ENCODE measurements around the gene CRYL1.

GRCh38 chr13:20418953-20419352 is 106.7 kb downstream of the CRYL1 start:
- TF ChIP-seq ZNF658 (tag by site-specific recombination; IDR thresholded peaks at IDR 0.05) (no peak), ZNF558 (tag by site-specific recombination; IDR thresholded peaks at IDR 0.05) (no peak), SP2 (tag by site-specific recombination; IDR thresholded peaks at IDR 0.05) (no peak), ZNF175 (tag by site-specific recombination; IDR thresholded peaks at IDR 0.05) (no peak), CTCF (tag by site-specific recombination; IDR thresholded peaks at IDR 0.05) (no peak), ZNF239 (tag by site-specific recombination; IDR thresholded peaks at IDR 0.05) (no peak), ZNF24 (tag by site-specific recombination; IDR thresholded peaks at IDR 0.05) (no peak), ZNF501 (tag by site-specific recombination; IDR thresholded peaks at IDR 0.05) (no peak), ZNF274 (IDR thresholded peaks at IDR 0.05; ENCODE audit: low read length) (no peak), ZNF274 (tag by site-specific recombination; IDR thresholded peaks at IDR 0.05; ENCODE audit: borderline replicate concordance) (no peak), ZNF548 (tag by site-specific recombination; IDR thresholded peaks at IDR 0.05) (no peak), REST (tag by site-specific recombination; IDR thresholded peaks at IDR 0.05) (no peak)
